NCI-H82 treated with DMSO at 0.1 percent for 48 hours (cell line): Measurements from ENCODE around the gene CD53.
"Not testable (repeated sequence)": the region's sequence is repeated elsewhere in the genome, so short reads cannot be mapped to it uniquely, and the experiment has no call there.

Experiments
- DNase-seq: peaks from one replicate; lab custom pipeline; 2025; ENCODE audit not compliant: unreplicated experiment; lab: John Stamatoyannopoulos, UW

The CD53 gene

DNA sequence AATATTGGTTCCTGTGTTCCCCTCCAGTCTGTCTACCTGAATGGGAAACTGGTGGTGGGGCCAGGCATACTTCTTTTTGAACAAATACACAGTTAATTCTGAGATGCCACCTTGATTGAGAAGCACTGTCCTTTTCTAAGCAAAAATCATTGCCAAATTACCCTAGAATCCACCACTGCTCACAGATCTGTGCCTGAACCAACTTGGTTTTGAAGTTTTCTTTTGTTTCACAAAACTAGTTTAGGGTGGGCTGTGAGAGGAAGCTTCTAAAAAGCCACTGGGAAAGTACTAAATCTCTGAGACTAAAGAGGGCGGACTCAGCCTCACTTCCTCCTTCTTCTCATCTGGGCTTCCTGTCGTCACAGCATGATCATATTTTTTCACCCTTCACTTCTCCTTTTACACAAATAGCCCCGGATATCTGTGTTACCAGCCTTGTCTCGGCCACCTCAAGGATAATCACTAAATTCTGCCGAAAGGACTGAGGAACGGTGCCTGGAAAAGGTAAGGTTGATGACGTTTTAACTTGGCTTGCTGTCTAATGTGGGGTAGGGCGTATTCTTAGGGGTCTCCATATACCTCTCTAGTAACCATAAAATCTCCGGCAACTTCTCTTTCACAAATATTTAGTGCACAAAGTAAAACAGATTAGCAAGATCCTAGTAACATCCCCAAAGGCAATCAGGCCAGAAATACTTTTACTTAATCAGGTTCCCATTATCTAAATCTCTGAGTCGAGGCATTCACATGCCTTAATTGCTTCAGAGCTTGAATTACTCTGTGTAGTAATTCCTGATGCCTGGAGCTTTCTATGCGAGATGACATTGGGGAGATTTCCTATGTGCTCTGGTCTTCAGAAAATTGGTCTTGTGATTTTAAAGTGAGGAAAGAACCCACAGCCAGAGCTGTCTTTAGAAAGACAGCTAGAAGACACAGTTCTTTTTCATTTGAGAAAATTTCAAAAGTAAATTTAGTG is at the start of gene CD53:
Gene CD53 (plus strand): TSS at position 404 of the 976 bp plus-strand sequence. CDS start 18,261 bp downstream, outside the sequence.
- no peak for DNase-seq

DNA sequence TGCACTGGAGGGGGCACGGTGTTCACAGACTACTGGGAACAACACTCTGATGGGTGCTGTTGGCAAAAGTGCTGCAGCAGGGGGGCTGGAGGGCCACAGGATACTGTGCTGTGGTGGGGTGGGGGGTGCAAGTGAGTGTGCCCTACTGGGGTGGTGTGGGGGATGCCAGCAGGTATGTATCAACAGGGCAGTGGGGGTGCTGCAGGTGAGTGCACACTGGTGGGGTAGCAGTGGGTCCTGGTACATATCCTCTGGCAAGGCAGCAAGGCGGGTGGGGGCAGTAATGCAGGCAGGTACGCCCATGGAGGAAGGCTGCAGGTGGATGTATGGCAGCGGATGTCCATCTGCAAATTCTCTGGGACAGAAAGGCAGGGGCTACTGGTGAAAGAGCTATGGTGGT is 48.8 kb upstream of the CD53 start:
- DNase-seq: no peak

GRCh38 chr1:110829955-110830553 is 42.9 kb upstream of the CD53 start:
- peak; percentile 43 for DNase-seq

DNA sequence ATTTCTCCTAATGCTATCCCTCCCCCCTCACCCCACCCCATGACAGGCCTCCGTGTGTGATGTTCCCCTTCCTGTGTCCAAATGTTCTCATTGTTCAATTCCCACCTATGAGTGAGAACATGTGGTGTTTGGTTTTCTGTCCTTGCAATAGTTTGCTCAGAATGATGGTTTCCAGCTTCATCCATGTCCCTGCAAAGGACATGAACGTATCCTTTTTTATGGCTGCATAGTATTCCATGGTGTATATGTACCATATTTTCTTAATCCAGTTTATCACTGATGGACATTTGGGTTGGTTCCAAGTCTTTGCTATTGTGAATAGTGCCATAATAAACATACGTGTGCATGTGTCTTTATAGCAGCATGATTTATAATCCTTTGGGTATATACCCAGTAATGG is 39.2 kb upstream of the CD53 start:
- DNase-seq: not testable (repeated sequence)

DNA sequence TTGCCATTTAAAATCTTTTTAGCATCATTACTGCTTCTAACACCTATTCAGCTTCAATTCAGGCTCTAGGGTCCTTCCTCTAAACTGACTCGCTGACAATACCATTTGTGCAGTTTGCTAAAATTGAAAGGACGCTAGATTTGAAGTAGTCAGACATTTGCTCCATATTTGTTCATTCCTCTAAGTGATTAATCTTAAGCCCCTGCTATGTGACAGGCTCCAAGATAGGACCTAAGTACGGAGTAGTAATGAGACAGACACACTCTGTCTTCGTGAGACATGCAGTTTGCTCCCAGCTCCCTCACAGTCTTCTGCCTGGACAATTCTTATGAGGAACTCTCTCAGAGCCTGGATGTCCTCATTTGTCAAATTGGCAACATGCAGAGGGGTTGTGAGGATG is 26.1 kb upstream of the CD53 start:
- DNase-seq: no peak

GRCh38 chr1:110850145-110850544 is 22.8 kb upstream of the CD53 start:
- DNase-seq: no peak

GRCh38 chr1:110850627-110851026 is 22.3 kb upstream of the CD53 start:
- DNase-seq: no peak

DNA sequence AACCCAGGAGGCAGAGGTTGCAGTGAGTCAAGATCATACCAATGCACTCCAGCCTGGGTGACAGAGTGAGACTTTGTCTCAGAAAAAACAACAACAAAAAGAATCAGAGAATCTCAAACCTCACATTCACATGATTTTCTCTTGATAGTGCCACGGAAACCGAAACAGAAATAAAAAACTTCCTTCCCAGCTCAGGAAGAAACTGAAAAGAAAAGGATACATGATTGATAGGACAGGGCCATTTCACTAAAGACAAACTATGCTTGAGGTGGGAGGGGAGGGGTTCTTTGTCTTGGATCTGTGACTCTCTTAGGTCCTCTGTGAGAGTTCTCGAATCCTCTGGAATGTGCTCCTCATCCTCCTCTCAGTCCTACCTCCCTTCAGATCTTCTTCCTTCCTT is 19.8 kb upstream of the CD53 start:
- no peak for DNase-seq

DNA sequence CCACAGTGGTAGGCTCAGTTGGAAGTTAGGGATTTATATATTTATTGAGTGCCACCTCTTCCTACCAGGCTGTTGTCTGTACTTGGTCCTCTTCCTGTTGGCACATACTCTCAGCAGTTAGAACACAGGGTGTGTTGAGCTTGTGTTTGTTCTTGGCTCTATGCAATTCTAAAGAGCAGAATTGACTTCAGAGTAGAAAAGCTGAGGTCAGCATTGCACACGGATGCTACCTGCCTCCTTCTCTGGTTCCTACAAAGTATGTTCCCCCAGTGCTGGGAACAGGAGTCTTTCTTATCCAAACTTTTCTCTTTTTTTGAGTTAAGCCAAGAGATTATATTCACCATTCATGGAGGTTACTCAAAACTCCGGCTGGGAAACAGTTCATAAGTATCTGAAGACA is 16.5 kb upstream of the CD53 start:
- DNase-seq: no peak

- DNase-seq: no peak
These were observed 14.7 kb upstream of the CD53 start for GRCh38 chr1:110857964-110858948.

DNA sequence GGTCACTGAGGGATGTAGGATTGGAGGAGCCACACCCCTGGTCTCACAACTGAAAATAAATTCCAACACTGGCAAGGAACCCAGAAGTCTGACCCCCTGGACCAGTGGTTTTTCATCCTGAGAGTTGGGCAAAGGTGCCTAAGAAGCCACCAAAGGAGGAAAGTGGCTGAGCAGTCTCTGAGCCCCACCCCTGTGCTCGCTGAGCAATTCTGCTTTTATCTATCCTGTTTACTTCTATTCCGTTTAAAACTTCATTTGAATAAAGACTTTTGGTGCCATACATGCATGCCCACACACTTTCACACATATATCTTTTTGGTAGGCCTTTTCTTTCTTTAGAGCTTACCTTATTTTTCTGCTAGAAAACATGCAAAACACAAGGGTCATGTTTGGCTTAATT is 13.9 kb upstream of the CD53 start:
- no peak for DNase-seq

DNA sequence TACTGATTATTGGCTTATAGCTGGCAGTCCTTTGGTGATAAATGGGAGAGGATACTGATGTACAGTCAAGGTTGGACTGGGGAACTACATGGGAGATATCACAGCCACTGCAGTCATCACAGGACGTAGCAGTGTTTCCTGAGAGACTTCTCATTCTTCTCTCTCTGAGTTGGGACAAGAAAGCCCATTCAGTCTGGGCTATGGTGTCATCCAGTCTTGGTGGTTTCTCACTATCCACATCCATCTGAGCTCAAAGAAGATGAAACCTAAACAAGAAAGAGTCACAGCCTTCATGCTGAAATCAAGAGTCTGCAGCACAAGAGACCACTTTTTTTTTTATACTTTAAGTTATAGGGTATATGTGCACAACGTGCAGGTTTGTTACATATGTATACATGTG is 12.8 kb upstream of the CD53 start:
- DNase-seq: no peak

- DNase-seq: not testable (repeated sequence)
These were observed 12.3 kb upstream of the CD53 start for GRCh38 chr1:110860620-110861019.

DNA sequence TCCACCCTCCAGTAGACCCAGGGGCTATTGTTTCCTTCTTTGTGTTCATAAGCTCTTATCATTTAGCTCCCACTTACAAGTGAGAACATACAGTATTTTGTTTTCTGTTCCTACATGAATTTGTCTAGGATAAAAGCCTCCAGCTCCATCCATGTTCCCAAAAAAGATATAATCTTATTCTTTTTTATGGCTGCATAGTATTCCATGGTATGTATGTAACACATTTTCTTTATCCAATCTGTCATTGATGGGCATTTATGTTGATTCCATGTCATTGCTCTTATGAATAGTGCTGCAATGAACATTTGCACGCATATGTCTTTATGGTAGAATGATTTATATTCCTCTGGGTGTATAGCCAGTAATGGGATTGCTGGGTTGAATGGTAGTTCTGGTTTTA is 11.0 kb upstream of the CD53 start:
- DNase-seq: not testable (repeated sequence)

GRCh38 chr1:110864287-110864686 is 8.7 kb upstream of the CD53 start:
- DNase-seq: no peak

GRCh38 chr1:110870721-110871388 is 2.1 kb upstream of the CD53 start:
- no peak for DNase-seq

DNA sequence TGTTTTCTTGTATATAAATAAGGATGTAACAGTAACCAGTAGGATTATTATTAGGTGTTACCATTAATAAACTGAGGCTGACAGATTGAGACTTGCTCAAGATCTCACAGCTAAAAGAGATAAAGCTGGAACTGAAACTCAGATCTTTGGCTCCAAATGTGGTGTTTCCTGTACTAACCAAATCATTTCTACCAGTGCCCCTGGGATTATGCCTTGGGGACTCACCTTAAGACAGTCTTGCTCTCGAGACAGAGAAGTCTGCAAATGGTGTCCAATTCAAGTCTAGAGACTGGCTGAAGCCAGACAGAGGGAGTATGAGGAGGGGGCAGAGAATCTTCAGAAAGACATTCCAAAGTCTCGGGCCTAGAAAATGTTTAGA is 593 bp upstream of the CD53 start:
- DNase-seq: no peak

DNA sequence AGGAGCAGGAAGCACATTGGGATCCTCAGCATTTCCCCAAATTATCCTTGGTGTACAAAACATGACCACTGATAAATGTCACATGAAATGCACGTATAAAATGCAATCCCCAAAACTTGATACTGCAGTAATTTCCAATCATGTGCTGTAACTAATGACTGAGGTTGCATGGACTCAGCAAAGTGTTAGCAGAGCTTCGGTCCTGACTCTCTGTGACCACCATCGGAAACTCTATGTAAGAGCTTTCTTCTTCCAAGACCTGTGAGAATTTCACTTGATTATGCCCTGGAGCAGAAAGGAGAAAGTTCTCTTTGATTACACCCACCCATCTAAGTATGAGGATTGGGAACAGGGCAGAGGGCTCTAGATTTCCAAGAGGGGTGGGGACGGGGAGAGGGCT is 908 bp downstream of the CD53 start:
- DNase-seq: no peak

GRCh38 chr1:110874324-110875215 is 1.6 kb downstream of the CD53 start:
- no peak for DNase-seq
